Endometrium (tissue), 2 donors: Measurements from ENCODE around the gene MR1.

Experiments used
- FAIRE-seq: peaks from 2 replicates; lab custom pipeline; 2012; peaks lifted over from hg19 to GRCh38; lab: Jason Lieb, UNC
- donor health status: control.
- donor health status: control.

Gene MR1

DNA sequence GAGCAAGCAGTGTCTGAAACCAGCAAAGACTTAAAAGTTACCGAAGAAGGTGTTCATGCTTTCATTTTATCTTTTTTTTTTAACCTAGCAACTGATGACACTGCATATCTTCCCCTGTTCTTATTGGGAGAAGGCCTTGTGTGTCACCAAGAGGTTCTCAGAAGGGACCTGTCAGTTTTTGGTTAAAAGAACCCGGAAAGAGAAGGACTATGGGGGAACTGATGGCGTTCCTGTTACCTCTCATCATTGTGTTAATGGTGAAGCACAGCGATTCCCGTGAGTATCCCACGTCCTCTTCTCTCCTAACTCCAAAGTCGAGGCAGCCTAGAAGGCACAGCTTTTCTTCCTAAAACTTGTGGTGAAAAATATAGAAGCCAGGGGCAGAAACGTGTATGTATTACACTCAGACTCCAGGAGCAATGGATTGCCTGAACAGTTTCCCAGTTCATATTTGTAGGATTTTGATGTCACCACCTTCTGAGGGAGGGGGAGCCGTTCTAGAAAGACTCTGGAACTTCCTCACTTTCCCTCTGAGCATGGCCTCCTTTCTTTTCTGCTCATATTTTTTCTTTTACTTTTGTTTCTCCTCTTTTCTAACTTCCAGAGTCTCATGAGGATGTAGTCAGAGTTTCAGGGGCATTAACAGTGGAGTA is at the start of gene MR1:
MR1 (plus strand) TSS at position 185 of the 653 bp plus-strand sequence; CDS start at position 210, 25 bp downstream.
- FAIRE-seq, result peak; percentile 65

DNA sequence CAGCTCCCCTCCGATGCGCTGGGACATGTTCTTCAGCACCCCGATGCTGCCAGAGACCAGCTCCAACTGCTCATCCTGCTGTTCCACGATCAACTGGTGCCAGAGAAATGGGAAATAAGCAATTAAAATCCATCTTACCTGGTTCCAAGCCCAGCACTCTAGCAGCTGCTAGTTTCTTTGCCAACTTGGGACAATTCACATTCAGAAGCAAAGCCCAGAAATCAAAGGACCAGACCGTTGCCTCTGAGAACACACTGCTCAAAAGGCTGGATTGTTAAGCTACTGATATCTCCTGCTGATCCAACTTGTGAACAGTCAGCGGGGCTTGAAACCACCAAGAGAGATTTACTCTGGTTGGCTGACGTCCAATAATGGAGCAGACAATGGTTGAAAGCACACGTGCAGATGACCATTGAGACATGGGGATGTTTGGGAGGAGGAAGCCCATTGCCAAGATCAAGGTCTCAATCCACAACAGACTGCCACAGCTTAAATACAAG is 45.5 kb upstream of the MR1 start:
- no peak for FAIRE-seq

DNA sequence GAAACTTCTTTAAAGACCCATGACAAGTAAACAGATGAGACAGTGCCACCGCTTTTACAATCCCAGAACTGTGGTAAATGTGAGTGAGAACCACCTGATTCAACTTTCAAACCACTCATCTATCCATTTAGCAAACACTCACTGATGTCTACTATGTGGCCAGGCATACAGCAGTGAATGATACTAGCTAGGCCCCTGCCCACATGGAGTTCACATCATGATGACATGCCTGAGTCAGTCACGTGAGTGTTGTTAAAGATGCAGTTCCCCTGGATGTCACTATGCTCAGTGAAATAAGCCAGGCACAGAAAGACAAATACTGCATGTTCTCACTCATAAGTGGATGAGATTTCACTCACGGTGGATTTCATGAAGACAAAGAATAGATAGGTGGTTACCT is 39.5 kb upstream of the MR1 start:
- no peak for FAIRE-seq

DNA sequence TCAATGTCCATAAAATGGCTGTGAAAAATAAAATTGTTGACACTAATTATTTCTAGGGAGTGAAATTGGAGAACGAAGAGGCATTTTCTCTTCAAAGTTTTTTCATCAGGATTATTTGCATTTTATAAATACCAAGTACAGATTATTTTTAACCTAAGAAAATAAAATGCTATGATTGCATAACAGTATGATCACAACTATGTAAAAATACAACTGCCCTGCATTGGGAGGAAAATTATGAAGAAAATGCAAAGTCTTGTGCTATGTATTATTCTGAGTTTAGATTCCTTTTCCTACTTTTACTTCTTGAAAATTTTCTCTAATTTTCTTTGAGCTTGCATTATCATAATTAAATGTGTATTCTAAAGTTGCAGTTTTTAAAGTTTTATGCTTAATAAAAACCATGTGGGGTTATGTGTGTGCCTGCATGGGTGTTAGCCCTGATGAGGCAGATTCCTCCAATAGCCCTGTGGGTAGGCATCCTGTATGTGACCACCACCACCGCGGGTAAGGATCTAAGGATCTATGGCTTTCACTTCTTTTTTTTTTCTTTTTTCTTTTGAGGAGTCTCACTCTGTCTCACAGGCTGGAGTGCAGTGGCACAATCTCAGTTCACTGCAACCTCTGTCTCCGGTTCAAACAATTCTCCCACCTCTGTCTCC is 35.8 kb upstream of the MR1 start:
- FAIRE-seq, result no peak

DNA sequence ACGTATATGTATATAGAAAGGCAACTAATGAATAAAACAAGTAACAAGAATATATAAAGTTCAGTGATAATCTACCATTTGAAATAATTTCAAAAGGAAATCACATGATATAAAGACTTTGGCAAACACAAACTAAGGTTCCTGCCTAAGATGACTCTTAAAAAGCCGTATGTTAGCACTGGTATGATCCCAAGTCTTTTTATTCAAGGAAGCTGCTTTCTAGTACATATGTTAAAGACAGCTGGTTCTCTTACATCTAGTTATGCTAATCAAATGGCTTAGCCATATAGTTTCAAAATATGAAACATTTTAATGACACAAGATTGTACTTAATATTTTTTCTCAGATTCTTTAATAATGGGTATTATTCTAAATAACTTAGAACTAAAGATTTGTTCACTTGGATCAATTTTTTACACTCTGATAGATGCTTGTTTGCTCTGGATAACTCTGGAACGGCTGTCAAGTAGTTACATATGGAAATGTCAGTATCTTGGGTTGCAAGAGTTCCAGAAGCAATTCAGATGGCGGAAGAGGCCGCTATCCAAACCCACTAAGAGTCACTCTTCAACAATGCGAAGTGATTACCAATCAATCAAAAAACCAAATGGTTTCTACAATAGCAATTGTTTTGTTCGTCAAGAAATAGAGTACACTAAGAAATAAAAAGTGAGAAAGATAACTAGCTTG is 32.5 kb upstream of the MR1 start:
- no peak for FAIRE-seq

DNA sequence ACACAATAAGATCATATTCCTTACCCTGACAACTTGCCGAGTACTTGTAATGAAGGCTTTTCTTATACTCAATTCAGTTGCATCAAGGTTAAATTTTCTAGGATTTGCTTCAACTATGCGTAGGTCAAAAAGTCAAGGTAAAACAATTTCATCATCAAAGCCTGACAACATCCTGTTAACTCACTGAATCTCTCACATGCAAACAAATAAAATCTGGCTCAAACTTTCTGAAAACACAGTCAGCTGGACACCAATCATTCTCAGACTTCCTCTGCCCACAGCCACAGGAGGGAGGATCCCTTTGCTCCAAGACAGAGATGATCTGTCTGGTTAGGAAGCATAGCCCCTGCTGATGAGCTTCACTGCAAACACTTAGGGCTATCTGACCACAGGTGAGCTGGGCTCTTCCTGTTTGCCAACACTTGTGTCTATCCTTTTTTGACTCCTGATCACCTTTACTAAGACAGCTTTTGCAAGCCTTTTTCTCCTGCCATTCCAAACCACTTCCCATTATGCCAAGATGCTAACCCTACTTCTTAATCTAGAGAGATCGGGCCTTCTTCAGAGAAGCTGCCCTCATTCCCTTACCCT is 31.1 kb upstream of the MR1 start:
- no peak for FAIRE-seq

DNA sequence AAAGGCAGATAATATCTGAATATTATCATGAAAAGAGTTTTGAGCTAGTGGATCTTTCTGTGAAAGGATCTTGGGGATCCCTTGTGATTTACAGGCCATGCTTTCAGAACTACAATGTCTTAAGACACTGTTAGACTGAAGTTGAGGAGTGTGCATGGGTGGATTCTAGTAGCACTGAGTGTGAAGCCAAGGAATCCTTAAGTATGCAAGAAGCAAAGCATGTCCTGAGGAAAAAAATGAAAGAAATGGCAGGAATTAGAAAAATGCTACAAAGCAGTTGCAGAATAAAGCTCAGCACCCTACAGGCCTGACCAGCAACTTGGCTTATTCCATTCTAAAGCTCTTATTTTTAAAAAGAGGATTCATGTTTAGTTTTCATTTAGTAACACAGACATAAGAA is 23.0 kb upstream of the MR1 start:
- FAIRE-seq, result no peak

DNA sequence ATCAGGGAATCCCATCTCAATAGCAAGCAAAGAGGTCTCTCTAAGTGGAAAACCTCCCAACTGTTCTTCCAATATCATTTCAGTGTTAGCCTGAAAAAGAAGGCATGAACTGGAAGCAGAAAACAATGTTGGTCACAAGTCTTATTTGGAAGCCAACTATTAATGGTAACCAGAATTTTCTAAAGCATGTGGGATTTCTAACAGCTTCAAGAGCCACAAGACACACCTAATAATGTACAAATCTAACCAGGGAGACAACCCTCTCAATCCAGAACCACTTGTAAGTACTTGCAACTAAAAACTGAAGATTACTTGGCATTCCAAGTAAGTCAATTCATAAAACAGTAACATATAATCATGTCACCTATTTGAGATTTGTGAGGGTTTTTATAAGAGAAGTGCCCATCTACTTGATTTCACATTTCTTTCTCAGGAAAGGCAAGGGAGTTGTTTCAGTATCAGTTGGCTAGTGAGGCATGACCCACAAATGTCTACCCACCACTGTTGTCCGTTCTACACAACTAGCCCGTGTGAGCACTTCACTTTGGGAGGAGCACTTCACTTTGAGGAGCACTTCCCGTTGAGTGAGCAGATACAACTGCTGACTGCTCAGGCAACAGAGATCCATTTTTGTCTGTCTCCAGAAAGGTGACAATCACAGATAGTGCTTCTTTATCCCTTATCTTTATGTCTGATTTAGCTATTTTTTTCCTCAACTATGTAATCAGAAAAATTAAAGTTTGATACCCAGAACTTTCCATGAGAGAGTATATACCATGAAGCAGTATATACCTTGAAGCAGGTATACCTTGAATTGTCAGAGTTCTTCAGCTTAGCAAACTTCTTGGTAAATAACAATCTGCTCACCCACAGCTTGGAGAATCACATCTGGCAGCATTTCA is 22.2 kb upstream of the MR1 start:
- no peak for FAIRE-seq

DNA sequence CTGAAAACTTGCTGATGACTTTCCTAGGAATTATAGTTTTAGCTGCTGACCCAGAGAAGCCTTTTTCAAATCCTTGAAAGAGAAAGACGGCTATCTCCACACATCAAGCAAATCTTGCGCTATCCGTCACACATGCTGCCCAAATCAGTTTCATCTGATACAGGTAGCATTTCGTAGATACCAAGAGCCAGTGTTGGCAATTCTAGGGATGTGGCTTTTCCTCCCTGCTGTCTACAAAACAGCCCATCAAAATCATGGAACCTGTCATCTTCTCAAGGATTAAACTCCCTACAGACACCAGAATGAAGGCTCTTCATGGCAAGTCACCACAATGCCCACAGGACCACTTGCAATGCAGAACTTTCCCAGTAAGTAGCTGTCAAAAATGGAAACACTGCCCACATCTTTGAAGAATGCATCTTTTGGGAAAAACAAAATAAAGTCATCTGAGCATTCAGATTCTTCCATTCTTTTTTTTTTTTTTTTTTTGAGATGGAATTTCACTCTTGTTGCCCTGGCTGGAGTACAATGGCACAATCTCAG is 21.5 kb upstream of the MR1 start:
- FAIRE-seq, result no peak

DNA sequence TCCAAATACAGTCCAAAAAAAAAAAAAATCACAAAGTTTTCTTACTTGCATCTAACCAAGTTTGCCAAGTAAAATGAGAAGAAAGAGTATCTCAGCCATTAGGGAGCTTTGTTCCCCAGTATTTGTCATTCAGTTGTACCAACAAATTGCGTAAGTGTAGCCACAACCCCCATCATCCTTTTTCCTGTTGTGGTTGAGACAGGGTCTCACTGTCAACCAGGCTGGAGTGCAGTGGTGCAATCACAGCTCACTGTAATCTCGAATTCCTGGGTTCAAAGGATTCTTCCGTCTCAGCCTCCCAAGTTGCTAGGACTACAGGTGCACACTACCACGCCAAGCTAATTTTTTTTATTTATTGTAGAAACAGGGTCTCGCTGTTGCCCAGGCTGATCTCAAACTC is 20.6 kb upstream of the MR1 start:
- no peak for FAIRE-seq

DNA sequence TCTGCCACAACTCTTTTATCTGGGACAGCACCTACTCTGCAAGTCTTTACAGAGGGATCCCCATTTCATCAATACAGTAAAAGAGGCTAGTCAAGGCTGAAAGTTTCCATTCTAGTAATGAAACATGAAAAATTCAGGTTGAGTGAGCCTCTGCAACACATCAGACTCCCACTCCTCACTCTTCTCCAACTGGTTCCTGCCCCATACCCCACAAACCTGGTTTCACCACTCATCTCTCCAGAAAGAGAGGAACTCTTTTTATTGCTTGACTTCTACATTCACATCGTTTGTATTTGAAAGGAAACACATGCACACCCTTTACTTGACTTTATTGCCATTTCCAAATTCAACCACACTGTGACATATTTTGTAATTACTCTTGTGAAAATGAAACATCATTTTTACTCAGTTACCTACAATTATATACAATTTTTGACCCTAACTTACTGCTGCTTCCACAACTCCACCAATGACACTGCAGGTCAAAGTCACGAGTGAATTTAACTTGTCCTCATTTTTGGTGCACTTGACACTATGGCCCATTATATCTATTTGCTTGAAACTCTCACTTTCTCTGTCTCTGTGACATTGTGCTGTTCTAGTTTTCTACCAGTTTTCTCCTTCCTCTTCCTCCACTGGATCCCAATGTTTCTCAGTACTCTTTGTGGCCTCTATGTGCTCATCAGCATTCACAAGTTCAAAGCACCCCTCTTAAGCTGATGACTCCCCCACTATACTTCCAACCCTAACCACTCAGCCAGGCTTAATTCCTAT is 19.1 kb upstream of the MR1 start:
- no peak for FAIRE-seq

DNA sequence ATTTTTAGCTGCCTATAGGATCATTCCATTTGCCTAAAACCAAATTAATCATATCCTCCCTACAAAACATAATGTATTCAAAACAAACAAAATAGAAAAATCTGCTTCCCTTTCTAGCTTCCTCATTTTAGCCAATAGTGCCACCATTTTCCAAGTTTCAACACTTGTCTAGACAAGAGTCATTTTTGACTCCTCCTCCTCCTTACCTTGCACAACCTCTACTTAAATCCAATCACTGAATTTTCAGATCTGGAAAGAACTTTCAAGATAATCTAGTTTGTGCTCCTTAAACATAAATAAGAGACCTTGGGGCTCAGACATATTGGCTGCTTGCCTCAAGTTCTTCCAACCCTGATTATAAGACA is 18.6 kb upstream of the MR1 start:
- no peak for FAIRE-seq

DNA sequence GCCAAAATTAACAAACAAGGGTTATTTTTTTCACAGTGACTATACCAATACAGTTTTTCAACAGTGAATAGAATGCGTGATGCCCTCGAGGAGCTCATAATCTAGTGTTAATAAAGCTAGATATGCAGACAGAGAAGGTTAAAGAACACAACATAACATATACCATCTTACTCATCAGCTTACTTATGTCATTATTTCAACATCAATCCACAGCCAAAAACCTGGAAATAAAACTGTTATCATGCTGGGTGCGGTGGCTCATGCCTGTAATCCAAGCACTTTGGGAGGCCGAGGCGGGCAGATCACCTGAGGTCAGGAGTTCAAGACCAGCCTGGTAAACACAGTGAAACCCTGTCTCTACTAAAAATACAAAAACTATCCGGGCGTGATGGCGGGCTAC is 17.2 kb upstream of the MR1 start:
- no peak for FAIRE-seq

DNA sequence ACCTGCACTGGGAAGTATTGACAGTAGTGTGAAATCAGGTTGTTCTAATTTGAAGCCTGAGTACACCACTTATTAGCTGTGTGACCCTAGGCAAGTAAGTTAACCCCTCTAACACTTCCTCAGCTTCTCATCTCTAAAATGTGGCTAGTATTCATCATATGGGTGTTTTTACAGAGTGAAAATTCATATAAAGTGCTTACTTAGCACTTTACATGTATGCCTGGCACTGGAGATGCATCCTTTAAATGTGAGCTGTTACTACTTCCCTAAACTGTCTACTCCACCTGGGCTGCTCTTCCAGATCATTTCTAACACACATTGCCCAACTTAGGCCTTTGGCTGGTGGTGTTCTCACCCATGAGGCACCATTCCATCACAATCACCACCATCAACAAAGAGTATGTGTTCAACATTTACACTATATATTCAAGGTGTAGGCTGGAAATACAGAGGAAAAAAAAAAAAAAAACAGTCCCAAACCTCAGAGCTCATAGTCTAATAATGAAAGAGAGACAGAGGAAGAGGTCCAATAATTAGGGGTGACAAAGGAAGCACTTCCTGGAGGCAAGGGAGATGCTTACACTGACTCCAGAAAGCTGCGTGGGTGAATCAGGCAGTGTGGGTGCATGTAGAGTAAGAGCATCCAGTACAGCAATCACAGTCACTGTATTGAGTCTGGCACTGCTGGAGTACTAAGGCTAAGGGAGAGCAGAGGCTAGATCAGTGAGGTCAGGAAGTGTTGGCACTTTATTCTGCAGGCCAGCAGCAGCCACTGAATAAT is 14.7 kb upstream of the MR1 start:
- FAIRE-seq, result no peak

DNA sequence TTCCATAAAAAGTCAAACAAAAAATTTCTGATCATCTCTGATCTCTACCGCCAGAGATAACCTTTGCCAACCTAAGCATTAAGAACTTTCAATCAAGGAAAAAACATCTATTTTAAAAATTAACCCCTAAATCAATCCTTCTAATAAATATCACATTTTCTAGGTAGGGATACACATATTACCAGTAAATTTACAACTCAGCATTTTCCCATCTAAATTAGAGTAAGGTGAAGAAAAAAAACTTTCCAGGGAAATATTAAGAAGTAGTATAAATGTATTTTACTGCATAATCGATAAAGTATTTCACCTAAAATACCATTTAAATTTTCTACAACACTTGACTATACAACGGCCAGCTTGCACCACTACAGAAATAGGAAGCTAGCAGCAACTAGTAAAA is 12.6 kb upstream of the MR1 start:
- no peak for FAIRE-seq

DNA sequence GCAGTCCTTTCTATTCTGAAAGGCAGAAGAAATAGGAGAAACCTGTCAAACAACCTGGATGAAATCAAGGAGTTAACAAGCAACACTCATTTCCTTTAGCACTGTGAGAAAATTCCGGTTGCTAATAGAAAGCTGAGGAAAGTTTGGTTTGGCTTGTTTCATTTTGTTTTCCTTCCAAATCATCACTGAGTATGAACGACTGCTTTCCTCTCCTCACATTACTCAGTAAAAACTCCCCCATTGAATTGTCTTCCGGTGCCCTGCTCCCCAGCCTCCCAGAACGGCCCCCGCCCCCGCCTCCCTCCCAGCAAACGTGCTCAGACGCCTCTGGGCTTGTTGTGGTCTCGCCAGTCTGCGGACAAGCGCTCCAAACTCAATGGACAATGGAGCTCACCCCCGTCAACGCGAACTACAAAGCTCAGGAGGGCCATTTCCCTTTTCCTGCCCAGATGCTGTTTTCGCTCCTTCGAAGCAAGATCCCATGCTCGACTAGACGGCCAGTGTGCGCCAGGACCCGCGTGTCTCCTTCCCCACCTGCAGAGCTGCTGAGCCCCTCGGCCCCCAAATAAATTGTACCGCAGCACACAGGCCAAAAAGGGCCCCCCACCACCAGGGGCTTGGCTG is 11.9 kb upstream of the MR1 start:
- no peak for FAIRE-seq

DNA sequence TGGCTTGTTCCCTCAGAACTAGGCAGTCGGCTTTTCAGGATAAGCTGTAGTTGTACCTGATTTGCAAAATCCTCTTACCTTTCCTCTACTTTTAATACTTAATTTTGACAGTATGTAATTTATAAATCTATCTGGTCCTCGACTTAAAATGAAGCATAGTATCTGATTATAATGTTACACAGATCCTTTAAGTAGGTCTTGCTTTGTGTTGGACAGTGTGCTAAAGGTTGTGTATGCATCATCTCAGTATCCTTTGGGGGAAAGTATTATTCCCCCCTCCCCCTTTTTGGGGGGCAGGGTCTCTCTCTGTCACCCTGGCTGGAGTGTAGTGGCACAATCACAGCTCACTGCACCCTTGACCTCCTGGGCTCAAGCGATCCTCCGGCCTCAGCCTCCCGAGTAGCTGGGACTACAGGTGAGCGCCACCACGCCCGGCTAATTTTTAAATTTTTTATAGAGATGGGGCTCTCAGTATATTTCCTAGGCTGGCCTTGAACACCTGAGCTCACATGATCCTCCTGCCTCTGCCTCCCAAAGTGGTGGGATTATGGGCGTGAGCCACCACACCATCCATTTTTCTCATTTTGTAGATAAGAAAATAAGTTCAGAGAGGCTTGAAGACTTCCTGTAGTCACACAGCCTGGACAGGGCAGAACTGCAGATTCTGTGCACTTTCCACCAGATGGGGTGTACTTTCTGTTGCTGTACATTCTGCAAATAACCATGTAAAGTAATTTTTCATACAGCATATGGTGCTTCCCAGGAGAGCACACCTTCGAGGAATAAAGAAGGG is 10.3 kb upstream of the MR1 start:
- FAIRE-seq, result no peak

DNA sequence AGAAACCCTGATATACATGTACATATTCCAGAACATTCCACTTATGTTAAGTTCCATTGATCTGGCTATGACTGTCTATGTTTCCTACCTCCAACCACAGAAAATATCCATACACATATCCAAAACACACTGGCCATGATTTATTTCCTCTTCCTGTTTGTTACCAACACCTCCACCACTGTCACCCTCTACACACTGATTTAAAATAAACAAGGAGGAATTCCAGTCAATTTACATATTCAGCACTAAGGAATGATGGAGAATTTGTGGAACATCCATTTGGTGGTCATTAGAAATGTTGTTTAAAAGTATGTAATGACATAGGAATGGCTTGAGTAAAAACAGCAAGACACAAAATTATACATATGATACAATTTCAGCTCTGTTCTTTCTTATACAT is 5.6 kb upstream of the MR1 start:
- no peak for FAIRE-seq

DNA sequence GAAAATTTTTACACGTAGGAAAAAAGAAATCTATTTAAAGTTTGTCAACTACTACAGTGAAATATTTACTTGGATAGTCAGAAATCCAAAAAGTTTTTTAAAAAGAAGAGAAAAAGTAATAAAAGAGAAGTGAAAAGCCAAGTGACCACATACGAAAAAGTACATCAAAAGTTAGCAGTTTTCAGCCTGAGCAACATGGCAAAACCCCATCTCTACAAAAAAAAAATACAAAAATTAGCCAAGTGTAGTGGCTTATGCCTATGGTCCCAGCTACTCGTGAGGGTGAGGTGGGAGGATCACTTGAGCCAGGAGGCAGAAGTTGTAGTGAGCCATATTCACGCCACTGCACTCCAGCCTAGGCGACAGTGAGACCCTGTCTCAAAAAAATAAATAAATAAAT is 5.2 kb upstream of the MR1 start:
- FAIRE-seq, result no peak
